M059J (cell line): ENCODE data around the gene PCDHA13. TPM values are rescaled to one million over a fixed set of nuclear protein-coding genes. Genes with fewer than 3 reads are reported as not detected.
"Not testable (repeated sequence)": the region's sequence is repeated elsewhere in the genome, so short reads cannot be mapped to it uniquely, and the experiment has no call there.

Experiments
- DNase-seq: peaks from one replicate; pipeline ENCODE4 v3.0.0-alpha.2; 2012; ENCODE audit warnings: low read depth
- total RNA-seq: library from RNA; depleted of rRNA; stranded (reverse); fragments of >200 nt; shearing (Covaris generic); gene quantifications from 2 replicates; pipeline ENCODE4 v1.2.3, GENCODE V29; 2014

The PCDHA13 gene
- total RNA-seq, 1 experiment from 2014 or later, result not detected

- DNase-seq, result peak; percentile 63
Observed at GRCh38 chr5:140868721-140869554, 13.0 kb upstream of the PCDHA13 start, which contains the start of gene PCDHA11. Gene PCDHA11 (plus strand): TSS chr5:140868957. CDS start chr5:140869104, 147 bp downstream.

GRCh38 chr5:140869555-140869886, 12.4 kb upstream of the PCDHA13 start:
- no peak for DNase-seq

DNA sequence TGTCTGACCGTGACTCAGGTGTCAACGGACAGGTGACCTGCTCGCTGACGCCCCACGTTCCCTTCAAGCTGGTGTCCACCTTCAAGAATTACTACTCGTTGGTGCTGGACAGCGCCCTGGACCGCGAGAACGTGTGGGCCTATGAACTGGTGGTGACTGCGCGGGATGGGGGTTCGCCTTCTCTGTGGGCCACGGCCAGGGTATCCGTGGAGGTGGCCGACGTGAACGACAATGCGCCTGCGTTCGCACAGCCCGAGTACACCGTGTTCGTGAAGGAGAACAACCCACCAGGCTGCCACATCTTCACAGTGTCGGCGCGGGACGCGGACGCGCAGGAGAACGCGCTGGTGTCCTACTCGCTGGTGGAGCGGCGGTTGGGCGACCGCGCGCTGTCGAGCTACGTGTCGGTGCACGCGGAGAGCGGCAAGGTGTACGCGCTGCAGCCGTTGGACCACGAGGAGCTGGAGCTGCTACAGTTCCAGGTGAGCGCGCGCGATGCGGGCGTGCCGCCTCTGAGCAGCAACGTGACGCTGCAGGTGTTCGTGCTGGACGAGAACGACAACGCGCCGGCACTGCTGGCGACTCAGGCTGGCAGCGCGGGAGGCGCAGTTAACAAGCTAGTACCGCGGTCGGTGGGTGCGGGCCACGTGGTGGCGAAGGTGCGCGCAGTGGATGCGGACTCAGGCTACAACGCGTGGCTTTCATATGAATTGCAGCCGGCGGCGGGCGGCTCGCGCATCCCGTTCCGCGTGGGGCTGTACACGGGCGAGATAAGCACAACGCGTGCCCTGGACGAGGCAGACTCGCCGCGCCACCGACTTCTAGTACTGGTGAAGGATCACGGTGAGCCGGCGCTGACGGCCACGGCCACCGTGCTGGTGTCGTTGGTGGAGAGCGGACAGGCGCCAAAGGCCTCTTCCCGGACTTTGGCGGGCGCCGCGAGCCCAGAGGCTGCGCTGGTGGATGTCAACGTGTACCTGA, 11.4 kb upstream of the PCDHA13 start:
- DNase-seq, result no peak

DNA sequence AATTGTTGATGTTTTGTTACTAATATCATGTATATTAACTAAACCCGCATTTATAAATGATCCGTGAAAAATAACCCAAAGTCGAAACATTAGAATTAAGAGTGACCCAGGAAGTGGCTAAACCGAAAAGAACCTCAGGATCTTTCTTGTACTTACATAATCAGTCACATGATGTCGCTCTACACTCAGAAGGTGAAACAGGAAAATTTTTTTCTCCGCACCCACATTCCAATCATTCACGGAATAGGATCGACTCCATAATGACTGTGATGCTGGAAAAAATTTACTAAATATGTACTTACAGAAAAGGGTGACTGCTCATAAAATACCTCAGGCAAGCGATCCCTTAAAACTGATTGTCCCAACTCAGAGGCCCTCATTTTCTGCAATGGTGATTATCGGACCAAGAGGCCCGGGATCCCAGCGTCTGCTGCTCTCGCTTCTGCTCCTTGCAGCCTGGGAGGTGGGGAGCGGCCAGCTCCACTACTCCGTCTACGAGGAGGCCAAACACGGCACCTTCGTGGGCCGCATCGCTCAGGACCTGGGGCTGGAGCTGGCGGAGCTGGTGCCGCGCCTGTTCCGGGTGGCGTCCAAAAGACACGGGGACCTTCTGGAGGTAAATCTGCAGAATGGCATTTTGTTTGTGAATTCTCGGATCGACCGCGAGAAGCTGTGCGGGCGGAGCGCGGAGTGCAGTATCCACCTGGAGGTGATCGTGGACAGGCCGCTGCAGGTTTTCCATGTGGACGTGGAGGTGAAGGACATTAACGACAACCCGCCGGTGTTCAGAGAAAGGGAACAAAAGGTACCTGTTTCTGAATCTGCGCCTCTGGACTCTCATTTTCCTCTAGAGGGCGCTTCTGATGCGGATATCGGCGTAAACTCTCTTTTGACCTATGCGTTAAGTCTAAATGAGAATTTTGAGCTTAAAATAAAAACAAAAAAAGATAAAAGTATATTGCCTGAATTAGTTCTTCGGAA, 6.5 kb upstream of the PCDHA13 start, which contains the start of gene PCDHA12:
TSS of gene PCDHA12 (plus strand) at position 224 of the 981 bp plus-strand sequence. CDS start at position 389, 165 bp downstream.
- DNase-seq, result no peak

DNA sequence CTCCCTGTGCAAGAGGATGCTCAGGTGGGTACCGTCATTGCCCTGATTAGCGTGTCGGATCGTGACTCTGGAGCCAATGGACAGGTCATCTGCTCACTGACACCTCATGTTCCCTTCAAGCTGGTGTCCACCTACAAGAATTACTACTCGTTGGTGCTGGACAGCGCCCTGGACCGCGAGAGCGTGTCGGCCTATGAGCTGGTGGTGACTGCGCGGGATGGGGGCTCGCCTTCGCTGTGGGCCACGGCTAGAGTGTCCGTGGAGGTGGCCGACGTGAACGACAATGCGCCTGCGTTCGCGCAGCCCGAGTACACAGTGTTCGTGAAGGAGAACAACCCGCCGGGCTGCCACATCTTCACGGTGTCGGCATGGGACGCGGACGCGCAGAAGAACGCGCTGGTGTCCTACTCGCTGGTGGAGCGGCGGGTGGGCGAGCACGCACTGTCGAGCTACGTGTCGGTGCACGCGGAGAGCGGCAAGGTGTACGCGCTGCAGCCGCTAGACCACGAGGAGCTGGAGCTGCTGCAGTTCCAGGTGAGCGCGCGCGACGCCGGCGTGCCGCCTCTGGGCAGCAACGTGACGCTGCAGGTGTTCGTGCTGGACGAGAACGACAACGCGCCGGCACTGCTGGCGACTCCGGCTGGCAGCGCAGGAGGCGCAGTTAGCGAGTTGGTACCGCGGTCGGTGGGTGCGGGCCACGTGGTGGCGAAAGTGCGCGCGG, 5.2 kb upstream of the PCDHA13 start:
- not testable (repeated sequence) for DNase-seq

GRCh38 chr5:140877262-140877581, 4.7 kb upstream of the PCDHA13 start:
- no peak for DNase-seq

DNA sequence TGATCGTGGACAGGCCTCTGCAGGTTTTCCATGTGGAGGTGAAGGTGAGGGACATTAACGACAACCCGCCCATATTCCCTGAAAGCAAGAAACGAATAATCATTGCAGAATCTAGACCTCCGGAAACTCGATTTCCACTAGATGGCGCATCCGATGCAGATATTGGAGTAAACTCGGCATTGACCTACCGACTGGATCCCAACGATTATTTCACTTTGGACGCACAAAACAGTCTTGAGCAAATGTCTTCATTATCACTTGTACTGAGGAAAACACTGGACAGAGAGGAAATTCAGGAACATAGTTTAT, 621 bp downstream of the PCDHA13 start:
- DNase-seq, result no peak

GRCh38 chr5:140883373-140883772, 1.4 kb downstream of the PCDHA13 start:
- no peak for DNase-seq

DNA sequence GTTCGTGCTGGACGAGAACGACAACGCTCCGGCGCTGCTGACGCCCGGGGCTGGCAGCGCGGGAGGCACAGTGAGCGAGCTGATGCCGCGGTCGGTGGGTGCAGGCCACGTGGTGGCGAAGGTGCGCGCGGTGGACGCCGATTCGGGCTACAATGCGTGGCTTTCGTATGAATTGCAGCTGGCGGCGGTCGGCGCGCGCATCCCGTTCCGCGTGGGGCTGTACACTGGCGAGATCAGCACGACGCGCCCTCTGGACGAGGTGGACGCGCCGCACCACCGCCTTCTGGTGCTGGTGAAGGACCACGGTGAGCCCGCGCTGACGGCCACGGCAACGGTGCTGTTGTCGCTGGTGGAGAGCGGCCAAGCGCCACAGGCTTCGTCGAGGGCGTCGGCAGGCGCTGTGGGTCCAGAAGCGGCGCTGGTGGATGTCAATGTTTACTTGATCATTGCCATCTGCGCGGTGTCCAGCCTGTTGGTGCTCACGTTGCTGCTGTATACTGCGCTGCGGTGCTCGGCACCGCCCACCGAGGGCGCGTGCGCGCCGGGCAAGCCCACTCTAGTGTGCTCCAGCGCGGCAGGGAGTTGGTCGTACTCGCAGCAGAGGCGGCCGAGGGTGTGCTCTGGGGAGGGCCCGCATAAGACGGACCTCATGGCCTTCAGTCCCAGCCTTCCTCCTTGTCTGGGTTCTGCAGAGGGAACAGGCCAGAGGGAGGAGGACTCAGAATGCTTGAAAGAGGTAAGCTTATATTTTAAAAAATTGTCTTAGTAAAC, 2.2 kb downstream of the PCDHA13 start:
- no peak for DNase-seq

GRCh38 chr5:140916325-140916724, 34.4 kb downstream of the PCDHA13 start:
- no peak for DNase-seq

- no peak for DNase-seq
Observed at GRCh38 chr5:140923601-140924000, 41.7 kb downstream of the PCDHA13 start.

DNA sequence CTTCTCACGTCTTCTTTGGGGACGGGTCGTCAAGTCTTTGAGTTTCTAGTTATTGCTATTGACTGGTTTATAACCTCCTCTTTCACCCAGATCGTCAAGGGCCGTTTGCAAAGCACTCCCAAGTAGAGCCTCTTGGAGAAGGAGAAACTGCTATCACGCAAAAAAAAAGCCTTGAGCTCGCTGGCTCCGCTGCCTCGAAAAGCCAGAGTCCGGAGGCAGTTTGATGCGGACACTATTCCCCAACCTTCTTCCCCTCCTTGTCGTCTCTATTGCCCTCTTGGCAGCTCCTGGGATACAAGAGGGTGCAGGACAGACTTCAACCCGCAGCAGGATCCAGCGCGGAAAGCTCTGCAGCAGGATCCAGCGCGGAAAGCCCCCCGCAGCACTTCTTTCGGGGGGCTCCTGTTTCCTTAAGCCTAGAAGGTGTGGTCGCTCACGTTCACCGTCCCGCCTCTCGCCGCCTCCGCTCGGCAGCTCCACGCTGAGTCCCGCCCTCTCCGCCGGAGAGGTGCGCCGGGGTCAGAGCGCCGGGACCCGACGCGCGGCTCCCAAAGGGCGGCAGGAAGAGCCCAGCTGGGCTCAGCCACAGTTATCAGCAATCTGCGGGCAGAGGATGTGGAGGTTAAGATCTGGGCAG, 44.0 kb downstream of the PCDHA13 start, which contains the start of gene PCDHAC1:
TSS of gene PCDHAC1 (plus strand) at position 494 of the 637 bp plus-strand sequence. CDS start 594 bp downstream, outside the sequence.
- no peak for DNase-seq

DNA sequence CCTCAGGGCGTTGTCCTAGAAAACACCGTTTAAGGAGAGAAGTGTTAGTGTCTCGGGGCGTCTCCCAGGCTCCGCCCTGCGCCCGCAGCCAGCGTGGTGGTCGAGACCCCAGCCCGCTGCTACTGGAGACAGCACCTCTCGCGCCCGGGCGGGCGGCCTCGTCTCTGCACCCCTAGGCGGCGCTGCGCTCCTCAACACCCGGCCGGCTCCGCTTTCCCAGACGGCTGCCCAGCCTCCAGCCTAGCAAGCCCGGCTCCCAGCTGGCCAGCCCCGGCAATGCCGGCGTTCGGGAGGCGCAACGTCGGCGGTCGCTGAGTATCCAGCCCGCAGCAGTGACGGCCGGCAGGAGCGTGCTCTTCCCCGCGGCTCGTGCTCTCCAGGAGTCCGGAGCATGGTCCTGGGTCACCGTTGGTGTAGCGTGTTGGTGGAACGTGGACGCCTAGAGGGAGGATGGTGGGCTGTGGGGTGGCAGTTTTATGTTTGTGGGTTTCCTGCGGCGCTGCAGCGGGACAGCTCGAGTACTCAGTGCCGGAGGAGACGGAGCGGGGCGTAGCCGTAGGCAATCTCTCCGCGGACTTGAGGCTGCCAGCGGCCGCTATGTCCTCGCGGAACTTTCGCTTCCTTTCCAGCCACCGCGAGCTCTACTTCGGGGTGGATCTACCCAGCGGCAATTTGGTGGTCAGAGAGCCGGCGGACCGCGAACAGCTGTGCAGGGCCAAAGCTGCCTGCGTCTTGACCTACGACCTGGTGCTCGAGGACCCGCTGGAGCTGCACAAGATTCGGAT, 44.7 kb downstream of the PCDHA13 start:
- DNase-seq, result peak; percentile 61

- DNase-seq, result no peak
Observed at GRCh38 chr5:140927228-140927573, 45.3 kb downstream of the PCDHA13 start.
